MCF 10A (cell line): Measurements from ENCODE around the gene DNLZ. TPM values are rescaled to one million over a fixed set of nuclear protein-coding genes. Genes with fewer than 3 reads are reported as not detected.

Experiments used
- BruUV-seq: library from RNA; stranded (reverse); fragments of 400-500 nt; replicated peaks from 2 replicates; lab custom pipeline; 2021; lab: Mats Ljungman, UMichigan
- CTCF ChIA-PET: fragments of 300-600 bp; sonication (Branson Sonifier 250); formaldehyde crosslinking; extraction: SDS; loops from one replicate; lab custom pipeline; 2021; ENCODE audit warnings: antibody characterized with exemption, inconsistent platforms; lab: Yijun Ruan, JAX
- POLR2A ChIA-PET: fragments of 300-600, 350-650 bp; sonication (Branson Sonifier 250); formaldehyde crosslinking; extraction: SDS; loops from one replicate; lab custom pipeline; 2020; ENCODE audit warnings: antibody characterized with exemption, inconsistent platforms; lab: Yijun Ruan, JAX
- DNase-seq: peaks from one replicate; pipeline ENCODE4 v3.0.0-alpha.2; 2018; ENCODE audit not compliant: unreplicated experiment
- H3K27ac Mint-ChIP-seq: one replicate; pipeline ENCODE4 v1.8.0; 2022; ENCODE audit warnings: mild to moderate bottlenecking, low read depth, mixed read lengths; ENCODE audit not compliant: unreplicated experiment
- H3K27me3 Mint-ChIP-seq: one replicate; pipeline ENCODE4 v1.8.0; 2022; ENCODE audit warnings: mixed read lengths; ENCODE audit not compliant: insufficient read depth, unreplicated experiment
- H3K36me3 Mint-ChIP-seq: one replicate; pipeline ENCODE4 v1.8.0; 2022; ENCODE audit warnings: mild to moderate bottlenecking, moderate library complexity, mixed read lengths; ENCODE audit not compliant: insufficient read depth, unreplicated experiment
- H3K4me1 Mint-ChIP-seq: one replicate; pipeline ENCODE4 v1.8.0; 2022; ENCODE audit warnings: mixed read lengths; ENCODE audit not compliant: insufficient read depth, unreplicated experiment
- H3K4me3 Mint-ChIP-seq: one replicate; pipeline ENCODE4 v1.8.0; 2022; ENCODE audit warnings: mild to moderate bottlenecking, moderate library complexity, mixed read lengths; ENCODE audit not compliant: unreplicated experiment
- H3K9me3 Mint-ChIP-seq: one replicate; pipeline ENCODE4 v1.8.0; 2022; ENCODE audit warnings: mixed read lengths; ENCODE audit not compliant: unreplicated experiment
- CTCF ChIP-seq: fragments of 200-600 bp; IDR thresholded peaks from one replicate; pipeline ENCODE4 v1.8.0; 2022; ENCODE audit warnings: antibody characterized with exemption, mild to moderate bottlenecking; ENCODE audit not compliant: unreplicated experiment
- intact Hi-C: fragments of 100-400 bp; cut with micrococcal nuclease; formaldehyde crosslinking; loops from 2 replicates; pipeline ENCODE4 v1.14.1; 2022
- total RNA-seq: library from RNA; stranded (reverse); gene quantifications from 2 replicates; pipeline ENCODE4 v1.2.3, GENCODE V29; 2022

DNLZ gene
- total RNA-seq, 1 experiment from 2014 or later, result 30.5 TPM

DNA sequence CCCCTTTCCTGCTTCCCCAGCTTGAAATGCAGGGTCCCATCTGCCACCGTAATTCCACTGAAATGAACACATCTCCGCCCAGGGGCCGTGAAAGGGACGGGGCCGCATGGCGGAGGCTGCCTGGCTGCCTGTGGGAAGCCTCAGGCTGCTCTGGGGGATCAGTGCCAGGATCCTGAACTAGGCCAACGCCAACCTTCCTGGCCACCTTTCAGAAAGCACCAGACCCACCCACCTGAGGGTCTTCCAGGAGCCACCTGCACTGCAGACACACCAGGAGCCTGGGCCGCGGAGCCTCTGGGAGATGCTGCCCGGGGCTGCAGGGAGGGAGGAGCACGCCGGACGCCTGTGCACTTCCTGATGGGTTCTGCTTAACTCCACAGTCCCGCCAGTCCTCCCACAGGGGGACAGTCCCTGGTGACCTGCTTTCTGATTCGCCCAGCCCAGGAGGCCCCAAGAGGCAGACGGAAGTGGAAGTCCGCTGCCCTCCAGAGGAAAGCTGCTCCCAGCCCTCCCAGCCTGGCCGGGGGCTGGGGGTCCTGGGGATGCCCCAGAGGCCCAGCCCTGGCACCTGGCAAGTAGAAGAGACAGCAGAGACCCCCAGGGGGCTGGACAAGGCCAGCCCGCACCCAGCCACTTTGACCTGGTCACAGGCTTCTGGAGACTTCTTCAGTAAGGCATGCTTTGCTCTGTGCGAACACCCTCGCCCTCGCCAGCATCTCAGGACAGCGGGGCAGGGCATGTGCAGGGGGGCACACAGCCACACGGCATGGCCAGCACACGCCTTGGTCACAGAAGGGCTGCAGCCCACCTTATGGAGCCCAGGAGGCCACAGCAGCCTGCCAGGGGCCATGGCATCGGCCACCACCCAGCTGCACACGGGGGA, 10.0 kb upstream of the DNLZ start, which contains the start of gene CARD9:
CARD9 (minus strand) TSS at position 370 of the 883 bp plus-strand sequence. CDS start 1,591 bp downstream, outside the sequence.
- Mint-ChIP-seq H3K4me3 (no peak within 1 kb of the TSS), H3K27ac (peak within 1 kb of the TSS; percentile 22), H3K27me3 (no peaks in the 10 kb centered on the region), H3K9me3 (no peaks in the 10 kb centered on the region), H3K36me3 (peaks cover 4% of the 10 kb centered on the region), H3K4me1 (no peaks in the 10 kb centered on the region)
- intact Hi-C loops, result no loop called here
- no peak for TF ChIP-seq CTCF
- POLR2A ChIA-PET, result interaction anchor here (0.6 to 1.7 kb wide), 4 partner anchors 7 to 48 kb away, joined by 3 to 4 read pairs (median 4); partner anchors contain the start of gene DNLZ
- CTCF ChIA-PET, result interaction anchor here (0.5 to 1.4 kb wide), 2 partner anchors 10 to 563 kb away, joined by 3 to 8 read pairs; partner anchors contain the start of gene DNLZ
- BruUV-seq, result no TSS peak
- no peak for DNase-seq

GRCh38 chr9:136372561-136373299, 9.2 kb upstream of the DNLZ start:
- Mint-ChIP-seq H3K27ac (no peak overlapping the region), H3K36me3 (peaks cover 4% of the 10 kb centered on the region), H3K4me3 (no peak overlapping the region), H3K27me3 (no peaks in the 10 kb centered on the region), H3K9me3 (no peaks in the 10 kb centered on the region), H3K4me1 (no peaks in the 10 kb centered on the region)
- intact Hi-C loops, result no loop called here
- ChIA-PET CTCF (interaction anchor here (0.5 to 0.7 kb wide), 2 partner anchors 16 to 564 kb away, joined by 3 read pairs; no protein-coding TSS in a partner anchor), POLR2A (interaction anchor here (0.7 kb wide), 1 partner anchor 47 kb away, joined by 4 read pairs; no protein-coding TSS in a partner anchor)
- no peak for TF ChIP-seq CTCF
- no TSS peak for BruUV-seq
- DNase-seq, result peak; percentile 30

DNA sequence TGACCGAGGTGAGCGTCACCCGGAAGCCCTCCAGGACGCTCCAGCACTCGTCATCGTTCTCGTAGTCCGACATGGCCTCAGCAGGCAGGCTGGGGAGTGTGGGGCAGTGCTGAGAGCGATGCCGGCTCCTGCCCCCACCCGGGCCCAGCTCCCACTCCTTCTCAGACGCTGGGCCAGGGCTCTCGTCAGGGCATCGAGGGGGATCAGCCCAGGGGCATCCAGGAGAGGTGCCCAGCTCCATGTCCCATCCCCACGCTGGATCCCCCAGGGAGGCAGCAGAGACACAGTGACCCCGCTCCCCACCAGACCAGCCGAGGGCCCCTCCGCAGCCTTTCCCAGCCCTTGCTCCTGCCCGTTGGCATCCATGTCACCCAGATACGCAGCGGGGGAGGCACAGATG, 8.5 kb upstream of the DNLZ start:
- intact Hi-C loops, result no loop called here

More for the DNA sequence above, 8.5 kb upstream of the DNLZ start:
- Mint-ChIP-seq H3K9me3 (no peaks in the 10 kb centered on the region), H3K27me3 (no peaks in the 10 kb centered on the region), H3K27ac (no peak overlapping the region), H3K4me1 (no peaks in the 10 kb centered on the region), H3K36me3 (peaks cover 4% of the 10 kb centered on the region), H3K4me3 (no peak overlapping the region)
- no peak for TF ChIP-seq CTCF
- CTCF ChIA-PET, result interaction anchor here (0.7 kb wide), 1 partner anchor 17 kb away, joined by 3 read pairs; no protein-coding TSS in a partner anchor
- DNase-seq, result no peak
- POLR2A ChIA-PET, result interaction anchor here (0.7 kb wide), 1 partner anchor 21 kb away, joined by 3 read pairs; no protein-coding TSS in a partner anchor
- BruUV-seq, result no TSS peak
